ENCODE data around the gene SGCA. TPM values are rescaled to one million over a fixed set of nuclear protein-coding genes. Genes with fewer than 3 reads are reported as not detected.

Gene SGCA
- total and polyA plus RNA-seq, 4 donors, result 0.31 to 1.3 (median 1.2) TPM; not detected in 1

DNA sequence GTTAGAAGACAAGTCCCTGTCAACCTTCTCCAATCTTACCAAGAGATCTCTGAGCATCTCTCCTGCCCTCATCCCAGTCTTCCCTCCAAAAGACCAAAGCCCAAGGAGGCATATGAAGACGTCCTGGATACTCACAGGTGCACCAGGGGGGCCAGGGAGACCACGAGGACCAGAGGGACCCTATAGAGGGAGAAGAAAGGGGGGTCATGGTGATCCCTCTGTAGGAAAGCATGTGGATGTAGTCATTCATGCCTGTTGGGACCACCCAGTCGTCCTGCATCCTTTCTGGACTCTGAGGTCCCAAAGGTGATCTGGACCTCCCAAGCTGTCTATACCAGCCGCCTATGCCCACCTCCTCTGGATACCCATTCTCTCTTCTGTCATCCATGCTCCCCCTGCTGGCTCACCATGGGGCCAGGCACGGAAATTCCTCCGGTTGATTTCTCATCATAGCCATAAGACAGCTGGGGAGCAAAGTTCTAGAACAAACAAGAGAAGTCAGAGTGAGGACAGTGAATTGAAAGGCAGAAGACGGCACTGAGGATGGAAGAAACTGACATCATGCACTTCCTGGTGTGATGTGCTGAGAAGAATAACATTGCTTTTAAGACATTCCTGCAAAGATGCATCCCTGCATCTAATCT is 32.3 kb downstream of the SGCA start:
- peak; percentile 60 for DNase-seq (ENCODE audit: low spot score)
- no peaks in the 10 kb centered on the region for H3K36me3 ChIP-seq (ENCODE audit: control insufficient read depth in 4 of 4, insufficient read depth in 3 of 4, low read depth in 1 of 4, low read length in 3 of 4)

DNA sequence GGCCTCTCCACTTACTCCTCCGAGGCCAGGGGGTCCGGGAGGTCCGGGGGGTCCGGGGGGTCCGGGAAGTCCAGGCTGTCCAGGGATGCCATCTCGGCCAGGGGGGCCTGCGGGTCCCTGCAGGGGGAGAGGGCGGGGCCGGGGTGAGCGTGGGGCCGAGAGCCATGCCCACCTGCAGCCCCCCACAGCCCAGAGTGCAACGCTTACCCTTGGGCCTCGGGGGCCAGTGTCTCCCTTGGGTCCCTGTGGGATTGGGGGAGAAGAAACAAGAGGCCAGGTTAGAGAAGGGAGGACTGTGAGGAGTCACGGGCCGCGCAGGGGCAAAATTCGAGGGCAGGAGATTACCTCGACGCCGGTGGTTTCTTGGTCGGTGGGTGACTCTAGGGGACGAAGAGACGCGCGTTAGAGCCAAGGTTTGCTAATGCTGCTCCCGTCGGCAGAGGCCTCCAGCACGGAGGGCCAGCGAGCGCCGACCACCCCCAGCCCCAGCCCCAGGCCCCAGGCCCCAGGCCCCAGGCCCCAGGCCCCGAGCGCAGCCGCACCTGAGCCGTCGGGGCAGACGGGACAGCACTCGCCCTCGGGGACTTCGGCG is 33.5 kb downstream of the SGCA start:
- Histone ChIP-seq H3K4me1 (ENCODE audit: control insufficient read depth in 4 of 4, insufficient read depth in 4 of 4, low read length in 3 of 4) (peaks cover 0 to 15% (median 4%) of the 10 kb centered on the region in 4 donors), H3K36me3 (ENCODE audit: control insufficient read depth in 4 of 4, insufficient read depth in 3 of 4, low read depth in 1 of 4, low read length in 3 of 4) (no peaks in the 10 kb centered on the region), H3K9me3 (ENCODE audit: control insufficient read depth in 4 of 4, low read length in 3 of 4) (no peaks in the 10 kb centered on the region), H3K9ac (ENCODE audit: low read depth in 1 of 2, low read length in 2 of 2) (no peak overlapping the region), H3K4me3 (ENCODE audit: low read depth in 1 of 3, low read length in 3 of 3) (peak overlapping the region in 1 of 3 donors; percentile 32), H3K27me3 (ENCODE audit: control insufficient read depth in 4 of 4, insufficient read depth in 4 of 4, low read length in 3 of 4) (peaks cover 0 to 2% (median 0%) of the 10 kb centered on the region in 4 donors), H3K27ac (ENCODE audit: low read depth in 1 of 2, low read length in 2 of 2) (no peak overlapping the region)
- no peak for DNase-seq (ENCODE audit: low spot score)
- WGBS, result 34% methylated on average over 41 of the region's 41 CpGs
- TF ChIP-seq, protein P1, sequence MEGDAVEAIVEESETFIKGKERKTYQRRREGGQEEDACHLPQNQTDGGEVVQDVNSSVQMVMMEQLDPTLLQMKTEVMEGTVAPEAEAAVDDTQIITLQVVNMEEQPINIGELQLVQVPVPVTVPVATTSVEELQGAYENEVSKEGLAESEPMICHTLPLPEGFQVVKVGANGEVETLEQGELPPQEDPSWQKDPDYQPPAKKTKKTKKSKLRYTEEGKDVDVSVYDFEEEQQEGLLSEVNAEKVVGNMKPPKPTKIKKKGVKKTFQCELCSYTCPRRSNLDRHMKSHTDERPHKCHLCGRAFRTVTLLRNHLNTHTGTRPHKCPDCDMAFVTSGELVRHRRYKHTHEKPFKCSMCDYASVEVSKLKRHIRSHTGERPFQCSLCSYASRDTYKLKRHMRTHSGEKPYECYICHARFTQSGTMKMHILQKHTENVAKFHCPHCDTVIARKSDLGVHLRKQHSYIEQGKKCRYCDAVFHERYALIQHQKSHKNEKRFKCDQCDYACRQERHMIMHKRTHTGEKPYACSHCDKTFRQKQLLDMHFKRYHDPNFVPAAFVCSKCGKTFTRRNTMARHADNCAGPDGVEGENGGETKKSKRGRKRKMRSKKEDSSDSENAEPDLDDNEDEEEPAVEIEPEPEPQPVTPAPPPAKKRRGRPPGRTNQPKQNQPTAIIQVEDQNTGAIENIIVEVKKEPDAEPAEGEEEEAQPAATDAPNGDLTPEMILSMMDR (IDR thresholded peaks at IDR 0.05; ENCODE audit: low read depth, low read length, missing input control), result no peak
- TF ChIP-seq, protein P2, sequence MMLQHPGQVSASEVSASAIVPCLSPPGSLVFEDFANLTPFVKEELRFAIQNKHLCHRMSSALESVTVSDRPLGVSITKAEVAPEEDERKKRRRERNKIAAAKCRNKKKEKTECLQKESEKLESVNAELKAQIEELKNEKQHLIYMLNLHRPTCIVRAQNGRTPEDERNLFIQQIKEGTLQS (IDR thresholded peaks at IDR 0.05), result no peak
- TF ChIP-seq HNF4A (conservative IDR thresholded peaks at IDR 0.05) (no peak), NR2F2 (IDR thresholded peaks at IDR 0.05) (no peak), RXRA (IDR thresholded peaks at IDR 0.05) (no peak), EGR1 (IDR thresholded peaks at IDR 0.05; ENCODE audit: low read depth in 2 of 2) (no peak), GABPA (IDR thresholded peaks at IDR 0.05 in 1 of 2, conservative IDR thresholded peaks at IDR 0.05 in 1 of 2) (no peak), YY1 (IDR thresholded peaks at IDR 0.05) (no peak), FOXA1 (IDR thresholded peaks at IDR 0.05) (no peak), FOXA2 (IDR thresholded peaks at IDR 0.05) (no peak)
- TF ChIP-seq, protein P3, sequence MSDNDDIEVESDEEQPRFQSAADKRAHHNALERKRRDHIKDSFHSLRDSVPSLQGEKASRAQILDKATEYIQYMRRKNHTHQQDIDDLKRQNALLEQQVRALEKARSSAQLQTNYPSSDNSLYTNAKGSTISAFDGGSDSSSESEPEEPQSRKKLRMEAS (IDR thresholded peaks at IDR 0.05), result no peak

More for the DNA sequence above, 32.3 kb downstream of the SGCA start:
- H3K27ac ChIP-seq (ENCODE audit: low read depth in 1 of 2, low read length in 2 of 2), result no peak overlapping the region
- no peaks in the 10 kb centered on the region for H3K9me3 ChIP-seq (ENCODE audit: control insufficient read depth in 4 of 4, low read length in 3 of 4)
- H3K27me3 ChIP-seq (ENCODE audit: control insufficient read depth in 4 of 4, insufficient read depth in 4 of 4, low read length in 3 of 4), result peaks cover 0 to 2% (median 0%) of the 10 kb centered on the region in 4 donors
- WGBS, result 15% methylated on average over 7 of the region's 7 CpGs
- H3K9ac ChIP-seq (ENCODE audit: low read depth in 1 of 2, low read length in 2 of 2), result no peak overlapping the region
- peaks cover 0 to 15% (median 4%) of the 10 kb centered on the region in 4 donors for H3K4me1 ChIP-seq (ENCODE audit: control insufficient read depth in 4 of 4, insufficient read depth in 4 of 4, low read length in 3 of 4)
- no peak overlapping the region for H3K4me3 ChIP-seq (ENCODE audit: low read depth in 1 of 3, low read length in 3 of 3)
- TF ChIP-seq RAD21 (IDR thresholded peaks at IDR 0.05) (peak; percentile 72 to 85), HNF4A (conservative IDR thresholded peaks at IDR 0.05) (peak; percentile 14 to 54), GABPA (IDR thresholded peaks at IDR 0.05 in 1 of 2, conservative IDR thresholded peaks at IDR 0.05 in 1 of 2) (no peak)
- TF ChIP-seq, protein P1 (IDR thresholded peaks at IDR 0.05; ENCODE audit: low read depth, low read length, missing input control), result peak; percentile 71

Data from liver (tissue), 9 donors.